HCT116 (cell line): ENCODE measurements around the gene COL1A1.

Experiments
- CEBPB ChIP-seq: IDR thresholded peaks from 2 replicates; pipeline ENCODE4 v1.6.1; 2012; ENCODE audit warnings: low read depth
- EGR1 ChIP-seq: IDR thresholded peaks from 2 replicates; pipeline ENCODE4 v1.6.1; 2012; ENCODE audit warnings: low read depth
- EZH2 ChIP-seq: fragments of 200-600 bp; sonication (generic); IDR thresholded peaks from 2 replicates; pipeline ENCODE4 v1.6.1; 2017; ENCODE audit warnings: antibody characterized with exemption, mixed run types
- JUND ChIP-seq: IDR thresholded peaks from 2 replicates; pipeline ENCODE4 v1.6.1; 2012
- POLR2A ChIP-seq: IDR thresholded peaks from 2 replicates; pipeline ENCODE4 v1.7.0; 2011; ENCODE audit warnings: borderline replicate concordance; ENCODE audit not compliant: insufficient read depth, insufficient read length; ENCODE audit errors: extremely low read depth
- POLR2AphosphoS5 ChIP-seq: IDR thresholded peaks from 2 replicates; pipeline ENCODE4 v1.6.1; 2011; ENCODE audit warnings: mild to moderate bottlenecking, low read depth, low read length, moderate library complexity
- RAD21 ChIP-seq: IDR thresholded peaks from 2 replicates; pipeline ENCODE4 v1.6.1; 2012; ENCODE audit warnings: low read depth, mild to moderate bottlenecking
- SP1 ChIP-seq: IDR thresholded peaks from 2 replicates; pipeline ENCODE4 v1.6.1; 2012; ENCODE audit warnings: low read depth
- TCF7L2 ChIP-seq: IDR thresholded peaks from 2 replicates; pipeline ENCODE4 v1.7.0; 2011; ENCODE audit warnings: borderline replicate concordance, inconsistent platforms; ENCODE audit not compliant: insufficient read depth, insufficient read length; ENCODE audit errors: extremely low read depth
- TF ChIP-seq, protein P1 (sequence below), 3 experiments: fragments of 200-600 bp in 1 of 3; sonication (generic) in 1 of 3; IDR thresholded peaks in 2 of 3; conservative IDR thresholded peaks in 1 of 3; 2 replicates each; pipeline ENCODE4 v1.5.1; 2012 to 2017; ENCODE audit warnings: low read depth in 2 of 3, low read length in 2 of 3, antibody characterized with exemption in 1 of 3, borderline replicate concordance in 1 of 3, control low read depth in 1 of 3, mild to moderate bottlenecking in 1 of 3, mixed read lengths in 1 of 3, mixed run types in 1 of 3, moderate library complexity in 1 of 3; ENCODE audit not compliant: insufficient read depth in 1 of 3
- TF ChIP-seq, protein P2 (sequence below): IDR thresholded peaks from 2 replicates; pipeline ENCODE4 v1.6.1; 2012; ENCODE audit warnings: low read depth
- TF ChIP-seq, protein P3 (sequence below): IDR thresholded peaks from 2 replicates; pipeline ENCODE4 v1.6.1; 2011; ENCODE audit warnings: mild to moderate bottlenecking, low read length, moderate library complexity; ENCODE audit not compliant: insufficient replicate concordance; ENCODE audit errors: extremely low read depth

DNA sequence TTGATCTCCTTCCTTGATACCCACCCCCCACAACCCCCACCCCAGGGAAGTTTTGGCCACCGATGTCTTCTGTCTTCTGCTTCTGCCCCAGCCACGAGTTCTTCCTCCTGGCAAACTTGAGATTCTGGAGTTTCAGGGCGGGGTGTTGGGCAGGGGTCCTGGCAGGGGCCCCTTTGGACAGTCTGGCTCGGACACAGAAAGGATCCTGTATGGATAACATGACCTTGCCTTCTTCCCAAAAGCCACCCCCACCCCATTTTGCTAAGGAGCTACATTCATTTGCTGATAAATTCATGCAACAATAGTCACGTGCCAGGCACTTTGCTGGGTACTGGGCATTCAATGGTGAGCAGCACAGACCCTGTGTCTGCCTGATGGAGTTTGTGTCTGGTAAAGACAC, 5.9 kb upstream of the COL1A1 start:
- TF ChIP-seq EGR1 (no peak), POLR2A (no peak), POLR2AphosphoS5 (no peak), CEBPB (no peak), TCF7L2 (no peak), EZH2 (no peak), RAD21 (no peak), JUND (no peak), SP1 (no peak)
- TF ChIP-seq, protein P1, sequence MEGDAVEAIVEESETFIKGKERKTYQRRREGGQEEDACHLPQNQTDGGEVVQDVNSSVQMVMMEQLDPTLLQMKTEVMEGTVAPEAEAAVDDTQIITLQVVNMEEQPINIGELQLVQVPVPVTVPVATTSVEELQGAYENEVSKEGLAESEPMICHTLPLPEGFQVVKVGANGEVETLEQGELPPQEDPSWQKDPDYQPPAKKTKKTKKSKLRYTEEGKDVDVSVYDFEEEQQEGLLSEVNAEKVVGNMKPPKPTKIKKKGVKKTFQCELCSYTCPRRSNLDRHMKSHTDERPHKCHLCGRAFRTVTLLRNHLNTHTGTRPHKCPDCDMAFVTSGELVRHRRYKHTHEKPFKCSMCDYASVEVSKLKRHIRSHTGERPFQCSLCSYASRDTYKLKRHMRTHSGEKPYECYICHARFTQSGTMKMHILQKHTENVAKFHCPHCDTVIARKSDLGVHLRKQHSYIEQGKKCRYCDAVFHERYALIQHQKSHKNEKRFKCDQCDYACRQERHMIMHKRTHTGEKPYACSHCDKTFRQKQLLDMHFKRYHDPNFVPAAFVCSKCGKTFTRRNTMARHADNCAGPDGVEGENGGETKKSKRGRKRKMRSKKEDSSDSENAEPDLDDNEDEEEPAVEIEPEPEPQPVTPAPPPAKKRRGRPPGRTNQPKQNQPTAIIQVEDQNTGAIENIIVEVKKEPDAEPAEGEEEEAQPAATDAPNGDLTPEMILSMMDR (IDR thresholded peaks at IDR 0.05 in 2 of 3, conservative IDR thresholded peaks at IDR 0.05 in 1 of 3; ENCODE audit: borderline replicate concordance in 1 of 3, insufficient read depth in 1 of 3, low read depth in 2 of 3, low read length in 2 of 3), result no peak
- TF ChIP-seq, protein P2, sequence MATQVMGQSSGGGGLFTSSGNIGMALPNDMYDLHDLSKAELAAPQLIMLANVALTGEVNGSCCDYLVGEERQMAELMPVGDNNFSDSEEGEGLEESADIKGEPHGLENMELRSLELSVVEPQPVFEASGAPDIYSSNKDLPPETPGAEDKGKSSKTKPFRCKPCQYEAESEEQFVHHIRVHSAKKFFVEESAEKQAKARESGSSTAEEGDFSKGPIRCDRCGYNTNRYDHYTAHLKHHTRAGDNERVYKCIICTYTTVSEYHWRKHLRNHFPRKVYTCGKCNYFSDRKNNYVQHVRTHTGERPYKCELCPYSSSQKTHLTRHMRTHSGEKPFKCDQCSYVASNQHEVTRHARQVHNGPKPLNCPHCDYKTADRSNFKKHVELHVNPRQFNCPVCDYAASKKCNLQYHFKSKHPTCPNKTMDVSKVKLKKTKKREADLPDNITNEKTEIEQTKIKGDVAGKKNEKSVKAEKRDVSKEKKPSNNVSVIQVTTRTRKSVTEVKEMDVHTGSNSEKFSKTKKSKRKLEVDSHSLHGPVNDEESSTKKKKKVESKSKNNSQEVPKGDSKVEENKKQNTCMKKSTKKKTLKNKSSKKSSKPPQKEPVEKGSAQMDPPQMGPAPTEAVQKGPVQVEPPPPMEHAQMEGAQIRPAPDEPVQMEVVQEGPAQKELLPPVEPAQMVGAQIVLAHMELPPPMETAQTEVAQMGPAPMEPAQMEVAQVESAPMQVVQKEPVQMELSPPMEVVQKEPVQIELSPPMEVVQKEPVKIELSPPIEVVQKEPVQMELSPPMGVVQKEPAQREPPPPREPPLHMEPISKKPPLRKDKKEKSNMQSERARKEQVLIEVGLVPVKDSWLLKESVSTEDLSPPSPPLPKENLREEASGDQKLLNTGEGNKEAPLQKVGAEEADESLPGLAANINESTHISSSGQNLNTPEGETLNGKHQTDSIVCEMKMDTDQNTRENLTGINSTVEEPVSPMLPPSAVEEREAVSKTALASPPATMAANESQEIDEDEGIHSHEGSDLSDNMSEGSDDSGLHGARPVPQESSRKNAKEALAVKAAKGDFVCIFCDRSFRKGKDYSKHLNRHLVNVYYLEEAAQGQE, result no peak
- TF ChIP-seq, protein P3, sequence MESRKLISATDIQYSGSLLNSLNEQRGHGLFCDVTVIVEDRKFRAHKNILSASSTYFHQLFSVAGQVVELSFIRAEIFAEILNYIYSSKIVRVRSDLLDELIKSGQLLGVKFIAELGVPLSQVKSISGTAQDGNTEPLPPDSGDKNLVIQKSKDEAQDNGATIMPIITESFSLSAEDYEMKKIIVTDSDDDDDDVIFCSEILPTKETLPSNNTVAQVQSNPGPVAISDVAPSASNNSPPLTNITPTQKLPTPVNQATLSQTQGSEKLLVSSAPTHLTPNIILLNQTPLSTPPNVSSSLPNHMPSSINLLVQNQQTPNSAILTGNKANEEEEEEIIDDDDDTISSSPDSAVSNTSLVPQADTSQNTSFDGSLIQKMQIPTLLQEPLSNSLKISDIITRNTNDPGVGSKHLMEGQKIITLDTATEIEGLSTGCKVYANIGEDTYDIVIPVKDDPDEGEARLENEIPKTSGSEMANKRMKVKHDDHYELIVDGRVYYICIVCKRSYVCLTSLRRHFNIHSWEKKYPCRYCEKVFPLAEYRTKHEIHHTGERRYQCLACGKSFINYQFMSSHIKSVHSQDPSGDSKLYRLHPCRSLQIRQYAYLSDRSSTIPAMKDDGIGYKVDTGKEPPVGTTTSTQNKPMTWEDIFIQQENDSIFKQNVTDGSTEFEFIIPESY, result no peak
